B cell (primary cell): Measurements from ENCODE around the gene RIPOR3.

Source experiments
- CTCF ChIP-seq: fragments of 200-600 bp; IDR thresholded peaks from one replicate; pipeline ENCODE4 v1.8.0; 2022; ENCODE audit warnings: antibody characterized with exemption, mild to moderate bottlenecking
- EZH2 ChIP-seq: IDR thresholded peaks from 2 replicates; pipeline ENCODE4 v1.6.1; 2012; ENCODE audit warnings: borderline replicate concordance, low read depth, mild to moderate bottlenecking, moderate library complexity, low read length; ENCODE audit not compliant: insufficient read depth, poor library complexity, severe bottlenecking

DNA sequence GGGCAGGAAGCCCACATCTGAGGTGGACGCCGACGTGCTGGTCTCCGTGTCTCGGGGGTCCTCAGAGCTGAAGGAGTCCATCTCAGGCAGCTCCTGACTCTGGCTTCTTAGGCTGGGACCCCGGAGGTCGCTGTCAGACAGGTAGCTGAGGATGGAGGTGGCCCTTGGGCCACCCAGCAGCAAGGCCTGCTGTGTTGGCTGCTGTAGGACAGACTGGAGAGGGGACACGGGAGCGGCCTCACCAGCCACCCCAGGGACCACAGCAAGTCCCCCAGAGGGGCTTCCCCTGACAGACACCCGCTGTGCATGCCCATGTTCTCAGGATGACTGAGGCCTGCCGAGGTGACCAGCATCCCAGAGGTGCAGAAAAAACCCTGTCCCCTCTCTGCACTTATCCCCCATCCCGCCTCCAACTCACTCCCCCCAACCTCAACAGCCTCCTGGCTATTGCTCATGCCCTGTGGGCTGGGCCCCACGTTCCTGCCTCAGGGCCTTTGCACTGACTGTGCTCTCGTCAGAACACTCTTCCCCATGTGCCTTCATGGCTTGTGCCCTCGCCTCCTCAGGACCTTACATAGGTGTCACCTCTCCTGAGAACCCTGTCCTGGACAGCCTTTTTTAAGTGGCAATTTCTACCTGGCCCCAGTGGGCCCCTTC is 88.8 kb downstream of the RIPOR3 start:
- TF ChIP-seq CTCF (no peak), EZH2 (no peak)
